Esophagus squamous epithelium (tissue), 4 donors: ENCODE results near the gene KBTBD12.

Experiments used
- POLR2A ChIP-seq, 4 donors: fragments of 450-650 bp; IDR thresholded peaks; one replicate each; pipeline ENCODE4 v1.6.1; 2017; ENCODE audit warnings: antibody characterized with exemption in 4 of 4, mild to moderate bottlenecking in 4 of 4, moderate library complexity in 3 of 4
- TF ChIP-seq, protein P1 (sequence below), 6 experiments: fragments of 450-650 bp in 4 of 6; fragments of 200-600 bp in 2 of 6; sonication (generic) in 2 of 6; IDR thresholded peaks; one replicate each; pipeline ENCODE4 v1.5.1; 2016 to 2019; ENCODE audit warnings: antibody characterized with exemption in 6 of 6, mild to moderate bottlenecking in 4 of 6, moderate library complexity in 4 of 6

DNA sequence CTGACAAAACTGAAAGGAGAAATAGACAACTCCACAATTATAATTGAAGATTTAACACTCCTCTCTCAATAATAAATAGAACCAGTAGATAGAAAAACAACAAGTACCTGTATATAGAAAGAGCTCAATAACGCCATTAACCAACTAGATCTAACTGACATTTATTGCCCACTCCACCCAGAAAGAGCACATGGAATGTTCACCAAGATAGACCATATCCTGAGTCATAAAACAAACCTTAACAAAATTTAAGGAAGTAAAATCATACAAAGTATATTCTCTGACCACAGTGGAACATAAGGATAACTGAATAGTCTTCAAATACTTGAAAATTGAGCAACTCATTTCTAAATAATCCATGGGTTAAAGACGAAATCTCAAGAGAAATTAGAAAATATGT lies 25.1 kb downstream of the KBTBD12 start:
- TF ChIP-seq, protein P1, sequence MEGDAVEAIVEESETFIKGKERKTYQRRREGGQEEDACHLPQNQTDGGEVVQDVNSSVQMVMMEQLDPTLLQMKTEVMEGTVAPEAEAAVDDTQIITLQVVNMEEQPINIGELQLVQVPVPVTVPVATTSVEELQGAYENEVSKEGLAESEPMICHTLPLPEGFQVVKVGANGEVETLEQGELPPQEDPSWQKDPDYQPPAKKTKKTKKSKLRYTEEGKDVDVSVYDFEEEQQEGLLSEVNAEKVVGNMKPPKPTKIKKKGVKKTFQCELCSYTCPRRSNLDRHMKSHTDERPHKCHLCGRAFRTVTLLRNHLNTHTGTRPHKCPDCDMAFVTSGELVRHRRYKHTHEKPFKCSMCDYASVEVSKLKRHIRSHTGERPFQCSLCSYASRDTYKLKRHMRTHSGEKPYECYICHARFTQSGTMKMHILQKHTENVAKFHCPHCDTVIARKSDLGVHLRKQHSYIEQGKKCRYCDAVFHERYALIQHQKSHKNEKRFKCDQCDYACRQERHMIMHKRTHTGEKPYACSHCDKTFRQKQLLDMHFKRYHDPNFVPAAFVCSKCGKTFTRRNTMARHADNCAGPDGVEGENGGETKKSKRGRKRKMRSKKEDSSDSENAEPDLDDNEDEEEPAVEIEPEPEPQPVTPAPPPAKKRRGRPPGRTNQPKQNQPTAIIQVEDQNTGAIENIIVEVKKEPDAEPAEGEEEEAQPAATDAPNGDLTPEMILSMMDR (IDR thresholded peaks at IDR 0.05): no peak
- no peak for TF ChIP-seq POLR2A (IDR thresholded peaks at IDR 0.05)
